HCEC 1CT (cell line): ENCODE data around the gene GPR78.

Source experiments
- DNase-seq: peaks from one replicate; pipeline ENCODE4 v3.0.0-alpha.2; 2017

Gene GPR78

DNA sequence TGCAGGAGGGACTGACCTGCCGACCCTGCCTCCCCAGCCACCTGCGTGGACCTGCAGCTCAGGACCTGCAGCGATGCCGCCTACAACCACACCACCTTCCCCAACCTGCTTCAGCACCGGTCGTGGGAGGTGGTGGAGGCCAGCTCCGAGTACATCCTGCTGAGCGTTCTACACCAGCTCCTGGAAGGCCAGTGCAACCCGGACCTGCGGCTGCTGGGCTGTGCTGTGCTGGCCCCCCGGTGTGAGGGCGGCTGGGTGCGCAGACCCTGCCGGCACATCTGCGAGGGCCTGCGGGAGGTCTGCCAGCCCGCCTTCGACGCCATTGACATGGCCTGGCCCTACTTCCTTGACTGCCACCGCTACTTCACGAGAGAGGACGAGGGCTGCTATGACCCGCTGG lies 20.9 kb downstream of the GPR78 start:
- DNase-seq, result no peak

DNA sequence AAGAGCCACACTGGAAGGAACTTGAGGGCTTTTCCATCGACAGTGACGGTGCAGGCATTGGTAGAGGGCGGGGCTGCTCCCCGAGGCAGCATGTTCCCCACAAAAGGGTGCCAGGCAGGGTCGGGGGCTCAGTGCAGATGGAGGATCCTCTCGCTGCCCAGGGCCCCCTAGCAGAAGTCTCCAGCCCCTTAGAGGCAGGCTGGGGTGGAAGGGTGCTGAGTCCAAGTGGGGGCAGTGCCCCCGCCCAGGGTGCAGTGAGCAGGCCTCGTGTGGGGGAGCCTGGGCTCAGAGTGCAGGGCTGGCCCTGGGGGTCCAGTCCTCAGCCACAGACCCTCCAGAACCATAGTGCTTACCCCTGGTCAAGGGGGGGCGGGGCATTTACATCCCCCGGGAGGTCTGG lies 21.4 kb downstream of the GPR78 start:
- DNase-seq, result no peak

DNA sequence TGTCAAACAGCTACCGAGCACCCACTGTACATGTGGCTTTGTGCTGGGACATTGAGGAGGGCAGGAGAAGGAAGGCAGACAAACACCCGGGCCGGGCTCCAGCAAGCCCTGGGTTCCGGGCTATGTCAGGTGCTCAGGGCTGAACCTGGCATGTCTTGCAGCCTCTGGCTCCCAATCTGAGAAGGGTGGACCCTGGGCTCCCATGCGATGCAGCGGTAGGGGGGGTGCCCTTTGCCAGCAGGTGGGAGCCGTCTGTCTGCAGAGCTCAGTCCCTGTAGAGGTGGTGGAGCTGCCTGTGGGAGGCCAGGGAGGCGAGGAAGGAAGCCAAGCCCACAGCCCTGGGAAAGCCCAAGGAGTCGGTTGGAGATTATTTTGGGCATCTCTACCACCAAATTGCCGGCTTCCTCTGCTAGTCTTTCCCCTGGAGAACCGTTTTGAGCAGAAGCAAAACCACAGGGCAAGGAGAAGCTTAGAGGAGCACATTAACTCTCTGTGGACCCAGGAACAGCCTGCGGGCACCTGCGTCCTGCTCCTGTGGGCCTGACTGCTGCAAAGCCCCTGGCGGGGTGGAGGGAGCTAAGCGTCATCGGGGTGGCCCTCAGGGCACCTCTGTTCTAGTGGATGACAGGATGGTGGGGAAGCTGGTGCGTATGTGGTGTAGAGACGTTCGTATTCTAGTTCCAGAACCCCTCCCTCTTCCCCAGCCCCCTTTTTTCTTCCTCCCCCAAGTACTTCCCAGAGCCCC lies 22.7 kb downstream of the GPR78 start:
- DNase-seq, result no peak

DNA sequence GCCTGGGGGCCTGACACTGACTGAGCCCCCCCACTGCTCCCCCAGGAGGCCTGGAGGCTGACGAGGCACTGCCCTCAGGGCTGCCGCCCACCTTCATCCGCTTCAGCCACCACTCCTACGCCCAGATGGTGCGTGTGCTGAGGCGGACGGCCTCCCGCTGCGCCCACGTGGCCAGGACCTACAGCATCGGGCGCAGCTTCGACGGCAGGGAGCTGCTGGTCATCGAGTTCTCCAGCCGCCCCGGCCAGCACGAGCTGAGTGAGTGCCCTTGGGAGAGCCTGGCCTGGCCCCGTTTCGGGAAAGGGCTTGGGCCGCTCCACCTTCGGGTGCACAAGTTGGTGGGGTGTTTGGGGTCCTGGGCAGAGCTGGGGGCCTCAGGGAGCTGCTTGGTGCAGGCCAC lies 23.7 kb downstream of the GPR78 start:
- DNase-seq, result no peak

DNA sequence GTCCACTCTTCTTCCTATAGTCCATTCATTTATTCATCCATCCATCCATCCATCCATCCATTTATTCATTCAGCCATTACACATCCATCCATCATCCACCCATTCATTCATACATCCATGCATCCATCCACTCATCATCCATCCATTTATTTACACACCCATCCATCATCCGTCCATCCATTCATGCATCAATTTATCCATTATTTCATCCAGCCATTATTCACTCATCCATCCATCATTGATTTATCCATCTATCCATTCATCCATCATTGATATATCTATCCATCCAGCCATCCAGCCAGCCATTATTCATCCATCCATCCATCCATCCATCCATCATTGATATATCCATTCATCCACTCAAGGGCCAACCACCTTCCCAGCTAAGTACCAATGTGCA lies 25.1 kb downstream of the GPR78 start:
- no peak for DNase-seq

GRCh38 chr4:8606476-8606875 lies 26.3 kb downstream of the GPR78 start:
- DNase-seq, result no peak

DNA sequence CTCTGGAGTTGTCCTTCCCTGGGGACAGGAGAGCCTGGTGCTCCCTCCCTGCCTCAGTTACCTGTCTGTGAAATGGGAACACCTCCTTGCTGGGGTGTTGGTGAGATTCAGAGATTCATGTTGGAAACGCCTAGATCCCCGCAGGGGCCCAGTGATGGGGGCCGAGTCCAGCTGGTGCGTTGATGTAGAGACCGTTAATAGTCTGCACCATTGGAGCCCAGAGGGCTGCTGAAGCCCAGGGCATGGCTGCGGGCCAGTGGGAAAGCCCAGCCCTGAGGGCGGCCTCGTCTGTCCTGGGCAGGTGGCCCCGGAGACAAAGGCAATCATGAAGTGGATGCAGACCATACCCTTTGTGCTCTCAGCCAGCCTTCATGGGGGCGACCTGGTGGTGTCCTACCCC lies 26.8 kb downstream of the GPR78 start:
- no peak for DNase-seq

- DNase-seq, result no peak
Measured at GRCh38 chr4:8607603-8608481, 27.6 kb downstream of the GPR78 start.

DNA sequence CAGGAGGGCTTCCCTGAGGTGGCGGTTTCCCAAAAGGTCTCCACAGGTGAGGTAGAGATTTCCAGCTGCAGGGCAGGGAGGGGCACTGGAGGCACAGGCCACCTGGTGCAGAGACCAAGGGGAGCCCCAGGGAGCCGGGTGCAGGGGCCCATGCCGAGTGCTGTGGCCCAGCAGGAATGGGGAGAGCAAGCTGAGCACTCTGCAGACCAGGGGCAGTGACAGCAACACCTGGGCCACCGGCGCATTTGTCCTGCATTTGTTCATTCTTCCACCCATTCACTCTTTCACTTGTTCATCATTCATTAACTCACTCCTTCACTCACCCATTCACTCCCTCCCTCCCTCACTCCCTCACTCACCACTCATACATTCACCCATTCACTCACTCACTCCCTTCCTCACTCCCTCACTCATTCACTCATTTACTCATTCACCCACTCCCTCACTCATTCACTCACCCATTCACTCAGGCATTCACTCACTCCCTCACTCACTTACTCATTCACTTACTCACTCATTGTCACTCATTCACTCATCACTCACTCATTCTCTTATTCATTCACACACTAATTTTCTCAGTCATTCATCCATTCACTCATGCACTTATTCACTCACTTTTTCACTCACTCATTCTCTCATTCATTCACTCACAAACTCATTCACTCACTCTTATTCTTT lies 28.7 kb downstream of the GPR78 start:
- no peak for DNase-seq

- no peak for DNase-seq
Measured at GRCh38 chr4:8609406-8609805, 29.2 kb downstream of the GPR78 start.

GRCh38 chr4:8609824-8610350 lies 29.7 kb downstream of the GPR78 start:
- DNase-seq, result no peak

- no peak for DNase-seq
Measured at GRCh38 chr4:8610858-8611616, 30.8 kb downstream of the GPR78 start.

GRCh38 chr4:8612646-8613045 lies 32.5 kb downstream of the GPR78 start:
- DNase-seq, result no peak

GRCh38 chr4:8613421-8614364 lies 33.5 kb downstream of the GPR78 start:
- no peak for DNase-seq

- DNase-seq, result no peak
Measured at GRCh38 chr4:8614365-8615193, 34.4 kb downstream of the GPR78 start.

DNA sequence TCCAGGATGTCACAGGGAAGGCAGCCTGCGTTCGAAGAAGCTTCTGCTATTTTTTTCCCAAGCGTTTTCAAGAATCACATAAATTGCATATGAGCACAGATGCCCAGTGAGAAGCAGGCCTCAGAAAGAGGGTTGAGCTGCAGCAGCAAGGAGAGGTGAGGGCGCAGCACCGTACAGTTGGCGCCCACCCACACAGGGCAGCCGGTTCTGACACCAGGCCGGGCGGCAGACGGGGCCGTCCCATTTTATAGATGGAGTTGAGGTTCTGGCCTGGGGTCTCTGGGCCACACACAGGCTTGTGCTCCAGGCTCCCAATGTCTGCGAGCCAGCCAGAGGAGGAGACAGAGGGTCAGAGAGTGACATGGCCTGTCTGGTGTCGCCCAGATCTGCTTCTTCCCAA lies 35.2 kb downstream of the GPR78 start:
- DNase-seq, result no peak

DNA sequence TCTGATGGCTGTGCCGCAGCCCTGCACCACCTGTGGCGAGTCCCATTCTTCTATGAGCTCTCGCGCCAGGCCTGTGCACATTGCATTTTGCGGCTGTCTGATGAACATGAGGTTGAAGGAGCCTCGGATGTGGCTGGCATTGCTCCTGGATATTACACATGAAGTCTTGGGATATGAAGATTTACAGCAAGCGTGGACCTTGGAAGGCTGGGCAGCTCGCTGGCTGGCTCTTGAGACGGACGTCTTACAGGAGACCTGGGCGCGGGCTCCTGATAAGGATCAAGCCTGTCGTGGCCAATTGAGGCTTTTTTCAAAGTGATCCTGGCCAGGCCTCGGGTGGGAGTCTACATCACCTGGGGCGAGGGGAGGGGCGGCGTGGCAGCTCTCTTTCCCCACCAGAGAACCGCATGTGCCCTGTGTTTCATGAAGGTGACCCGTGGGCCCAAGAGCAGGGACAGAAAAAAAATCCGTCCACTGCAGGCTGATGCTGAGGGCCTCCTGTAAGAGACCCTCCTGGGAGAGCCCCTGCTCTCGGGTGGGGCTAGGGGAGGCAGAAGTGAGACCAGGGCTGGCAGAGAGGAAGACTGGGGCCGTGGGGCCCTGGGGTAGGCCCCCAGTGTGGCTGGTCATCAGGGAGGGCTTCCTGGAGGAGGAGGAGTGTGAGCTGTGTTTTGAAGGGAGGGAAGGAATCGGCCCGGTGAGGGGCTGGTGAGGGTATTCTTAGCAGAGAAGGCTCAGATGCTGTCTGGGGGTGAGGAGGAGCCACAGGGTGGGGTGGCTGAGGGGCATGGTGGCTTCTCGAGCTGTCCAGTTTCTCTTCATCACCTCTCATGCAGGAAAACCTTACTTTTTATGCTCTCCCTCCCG lies 36.0 kb downstream of the GPR78 start:
- DNase-seq, result no peak

- no peak for DNase-seq
Measured at GRCh38 chr4:8616831-8617230, 36.6 kb downstream of the GPR78 start.

DNA sequence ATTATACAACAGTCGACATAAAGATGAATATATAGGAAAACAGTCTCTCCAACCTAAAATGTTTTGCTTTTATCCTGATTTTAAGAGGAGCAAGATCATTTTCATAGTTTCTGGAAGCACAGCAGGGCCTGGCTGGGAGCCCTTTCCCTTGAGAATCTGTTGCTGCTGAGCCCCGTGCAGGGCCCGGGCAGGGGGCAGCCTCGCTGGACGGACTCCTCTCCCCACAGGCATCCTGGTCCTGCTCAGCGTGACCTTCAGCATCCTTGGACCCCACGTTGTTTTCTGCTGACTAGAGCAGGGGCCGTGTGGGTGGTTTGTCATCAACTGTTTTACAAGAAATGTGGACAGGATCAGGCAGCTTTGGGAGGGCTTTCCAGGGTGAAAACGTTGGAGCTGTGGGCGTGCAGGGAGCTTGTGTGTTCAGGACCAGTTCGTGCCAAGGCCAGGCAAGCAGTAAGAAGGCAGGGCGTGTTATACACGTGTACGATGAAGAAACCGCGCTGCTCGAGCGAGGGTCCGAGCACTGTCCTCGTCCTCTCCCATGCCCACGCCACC lies 37.4 kb downstream of the GPR78 start:
- no peak for DNase-seq
